Mesodermal cell (in vitro differentiated cells): Measurements from ENCODE around the gene ALPP.
"Not testable (repeated sequence)": the region's sequence is repeated elsewhere in the genome, so short reads cannot be mapped to it uniquely, and the experiment has no call there.

Source experiments
- H3K27ac ChIP-seq: 2 replicates; pipeline ENCODE4 v1.7.0; 2013; ENCODE audit warnings: mild to moderate bottlenecking, low read depth, low read length, moderate library complexity; ENCODE audit not compliant: severe bottlenecking
- H3K36me3 ChIP-seq: 2 replicates; pipeline ENCODE4 v1.7.1; 2013; ENCODE audit warnings: mild to moderate bottlenecking, low read length, moderate library complexity; ENCODE audit not compliant: control insufficient read depth, insufficient read depth
- H3K4me1 ChIP-seq: one replicate; pipeline ENCODE4 v1.7.1; 2013; ENCODE audit warnings: mild to moderate bottlenecking, low read length; ENCODE audit not compliant: insufficient read depth, control insufficient read depth, poor library complexity, severe bottlenecking
- H3K4me3 ChIP-seq: 2 replicates; pipeline ENCODE4 v1.7.0; 2013; ENCODE audit warnings: low read length, control low read depth, mild to moderate bottlenecking; ENCODE audit not compliant: insufficient read depth, poor library complexity, severe bottlenecking; ENCODE audit errors: extremely low read depth
- H3K9me3 ChIP-seq: 2 replicates; pipeline ENCODE4 v1.7.1; 2013; ENCODE audit warnings: mild to moderate bottlenecking, low read length, moderate library complexity; ENCODE audit not compliant: control insufficient read depth
- WGBS, 2 experiments: methylation state at CpG; one replicate each; pipeline ENCODE4 v1.1.5; 2013; ENCODE audit warnings: missing lambda C conversion rate in 2 of 2; ENCODE audit not compliant: insufficient coverage in 2 of 2; 5-methylcytosine and 5-hydroxymethylcytosine counted together

ALPP gene

DNA sequence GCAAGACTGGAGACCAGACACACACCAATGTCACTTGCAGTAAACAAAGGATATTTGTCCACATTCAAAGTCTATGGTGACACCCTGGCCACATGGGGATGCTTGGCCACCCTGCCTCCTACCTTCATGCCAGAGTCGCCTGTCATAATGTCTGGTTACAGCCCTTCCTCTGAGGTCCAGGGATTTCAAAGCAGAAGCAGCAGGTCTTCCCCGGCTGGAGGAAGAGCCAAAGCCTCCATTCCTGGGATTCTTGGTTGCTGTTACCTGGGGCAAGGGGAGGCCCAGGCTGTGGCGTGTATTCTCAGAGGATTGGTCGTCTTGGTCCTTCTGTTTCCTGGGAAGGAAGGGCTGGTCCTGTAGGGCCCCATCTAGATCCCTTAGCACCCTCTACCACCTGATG lies 2.3 kb upstream of the ALPP start:
- no peak overlapping the region for H3K4me3 ChIP-seq
- no peaks in the 10 kb centered on the region for H3K36me3 ChIP-seq
- no peaks in the 10 kb centered on the region for H3K4me1 ChIP-seq
- H3K9me3 ChIP-seq, result no peaks in the 10 kb centered on the region
- 85 to 95% methylated on average over 4 of the region's 4 CpGs for WGBS, 2 experiments
- no peak overlapping the region for H3K27ac ChIP-seq

DNA sequence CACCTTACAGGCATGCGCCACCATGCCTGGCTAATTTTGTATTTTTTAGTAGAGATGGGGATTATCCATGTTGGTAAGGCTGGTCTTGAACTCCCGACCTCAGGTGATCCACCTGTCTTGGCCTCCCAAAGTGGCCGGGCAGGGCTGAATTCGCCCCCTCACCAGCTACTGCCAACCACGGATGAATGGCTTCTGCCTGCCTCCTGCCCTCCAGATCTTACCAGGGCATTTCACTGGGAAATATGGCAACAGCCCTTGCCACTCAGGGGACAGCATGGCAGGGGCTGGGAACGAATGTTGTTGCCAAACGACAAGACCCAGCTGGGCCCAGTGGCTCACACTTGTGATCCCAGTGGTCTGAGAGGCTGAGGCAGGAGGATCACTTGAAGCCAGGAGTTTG lies 1.8 kb upstream of the ALPP start:
- H3K4me1 ChIP-seq, result no peaks in the 10 kb centered on the region
- H3K9me3 ChIP-seq, result no peaks in the 10 kb centered on the region
- H3K27ac ChIP-seq, result no peak overlapping the region
- WGBS, 2 experiments, result 93 to 95% methylated on average over 5 to 6 of the region's 7 CpGs
- no peaks in the 10 kb centered on the region for H3K36me3 ChIP-seq
- no peak overlapping the region for H3K4me3 ChIP-seq

DNA sequence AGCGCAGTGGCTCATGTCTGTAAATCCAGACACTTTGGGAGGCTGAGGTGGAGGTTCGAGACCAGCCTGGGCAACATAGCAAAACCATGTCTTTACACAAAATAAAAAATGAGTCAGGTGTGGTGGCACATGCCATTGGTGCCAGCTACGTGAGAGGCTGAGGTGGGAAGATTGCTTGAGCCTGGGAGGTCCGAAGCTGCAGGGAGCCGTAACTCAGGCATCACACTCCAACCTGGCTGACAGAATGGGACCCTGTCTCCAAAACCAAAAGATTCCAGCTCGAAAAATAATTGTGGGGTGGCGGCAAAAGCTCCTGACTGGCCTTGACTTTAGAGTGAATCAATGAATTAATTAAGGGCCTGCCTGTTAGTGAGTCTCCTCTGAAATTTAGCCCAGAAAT lies 1.2 kb upstream of the ALPP start:
- no peak overlapping the region for H3K27ac ChIP-seq
- H3K4me3 ChIP-seq, result no peak overlapping the region
- no peaks in the 10 kb centered on the region for H3K36me3 ChIP-seq
- peaks cover 2% of the 10 kb centered on the region for H3K4me1 ChIP-seq
- no peaks in the 10 kb centered on the region for H3K9me3 ChIP-seq
- WGBS, 2 experiments, result 89 to 100% methylated on average over 4 to 5 of the region's 7 CpGs

DNA sequence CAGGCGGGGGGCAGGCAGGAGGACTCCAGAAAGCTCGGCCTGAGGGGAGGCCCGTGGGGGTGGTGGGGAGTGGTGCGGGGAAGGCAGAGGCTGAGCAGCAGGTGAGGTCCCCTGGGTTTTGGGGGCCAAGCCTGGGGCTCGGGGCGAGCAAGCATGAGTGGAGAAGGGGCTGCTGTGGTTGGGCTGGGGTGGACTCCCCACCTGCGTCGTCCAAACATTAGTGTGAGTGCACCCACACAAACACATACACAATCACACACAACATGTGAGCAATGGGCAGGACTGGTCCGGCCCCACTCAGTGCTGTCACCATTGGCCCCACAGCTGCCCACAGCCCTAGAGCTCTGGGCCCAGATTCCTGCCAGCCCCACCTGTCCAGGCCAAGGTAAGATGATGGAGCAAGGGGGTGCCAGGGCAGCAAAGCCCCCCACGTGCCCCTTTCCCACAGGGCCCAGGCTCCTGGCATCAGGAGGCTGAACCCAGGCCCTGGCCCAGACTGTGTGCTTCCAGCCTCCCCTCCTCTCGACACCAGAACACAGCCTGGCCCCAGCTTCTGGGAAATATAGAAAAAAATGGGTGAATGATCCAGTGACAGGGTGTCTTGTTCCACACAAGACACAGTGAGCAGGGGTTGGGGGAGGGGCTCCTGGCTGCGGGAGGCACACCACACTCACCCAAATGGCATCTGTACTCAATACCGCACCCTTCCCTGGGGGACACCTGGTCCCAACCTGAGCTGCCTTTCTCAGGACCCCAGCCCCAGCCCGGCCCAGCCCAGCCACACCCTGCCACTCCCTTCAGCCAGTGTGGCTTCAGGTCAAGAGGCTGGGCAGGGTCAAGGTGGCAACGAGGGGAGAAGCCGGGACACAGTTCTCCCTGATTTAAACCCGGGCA lies 463 bp upstream of the ALPP start:
- Histone ChIP-seq H3K27ac (no peak overlapping the region), H3K4me1 (peaks cover 3% of the 10 kb centered on the region), H3K4me3 (no peak overlapping the region), H3K9me3 (no peaks in the 10 kb centered on the region), H3K36me3 (no peaks in the 10 kb centered on the region)
- 84 to 88% methylated on average over 7 to 9 of the region's 17 CpGs for WGBS, 2 experiments

DNA sequence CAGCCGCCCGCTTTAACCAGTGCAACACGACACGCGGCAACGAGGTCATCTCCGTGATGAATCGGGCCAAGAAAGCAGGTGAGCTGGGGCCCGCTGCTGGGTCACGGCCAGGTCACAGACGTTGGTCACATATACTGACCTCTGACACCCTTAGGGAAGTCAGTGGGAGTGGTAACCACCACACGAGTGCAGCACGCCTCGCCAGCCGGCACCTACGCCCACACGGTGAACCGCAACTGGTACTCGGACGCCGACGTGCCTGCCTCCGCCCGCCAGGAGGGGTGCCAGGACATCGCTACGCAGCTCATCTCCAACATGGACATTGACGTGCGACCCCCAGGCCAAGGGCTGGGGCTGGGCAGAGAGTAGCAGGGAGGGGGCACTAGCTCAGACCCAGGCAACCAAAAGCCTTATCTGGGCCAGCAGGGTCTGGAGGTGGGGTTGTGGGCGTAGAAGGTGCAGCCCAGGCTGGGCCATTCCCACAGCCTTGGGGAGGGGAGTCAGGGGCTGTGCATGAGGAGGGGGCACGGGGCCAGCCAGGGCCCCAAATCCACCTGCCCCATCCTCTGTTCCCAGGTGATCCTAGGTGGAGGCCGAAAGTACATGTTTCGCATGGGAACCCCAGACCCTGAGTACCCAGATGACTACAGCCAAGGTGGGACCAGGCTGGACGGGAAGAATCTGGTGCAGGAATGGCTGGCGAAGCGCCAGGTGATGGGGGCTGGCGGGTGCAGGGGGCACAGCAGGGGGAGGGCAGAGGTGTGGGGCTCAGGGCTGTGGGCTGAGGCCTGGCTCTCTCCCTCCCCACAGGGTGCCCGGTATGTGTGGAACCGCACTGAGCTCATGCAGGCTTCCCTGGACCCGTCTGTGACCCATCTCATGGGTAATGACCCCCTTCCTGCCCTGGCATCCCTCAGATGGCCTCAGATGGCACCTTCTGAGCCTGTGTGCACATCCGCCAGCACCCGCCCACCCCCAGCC lies 1.3 kb downstream of the ALPP start:
- H3K27ac ChIP-seq, H3K9me3 ChIP-seq, H3K36me3 ChIP-seq, H3K4me3 ChIP-seq, H3K4me1 ChIP-seq: not testable (repeated sequence)
- WGBS, 2 experiments, result 95% methylated on average over 16 to 30 of the region's 41 CpGs

DNA sequence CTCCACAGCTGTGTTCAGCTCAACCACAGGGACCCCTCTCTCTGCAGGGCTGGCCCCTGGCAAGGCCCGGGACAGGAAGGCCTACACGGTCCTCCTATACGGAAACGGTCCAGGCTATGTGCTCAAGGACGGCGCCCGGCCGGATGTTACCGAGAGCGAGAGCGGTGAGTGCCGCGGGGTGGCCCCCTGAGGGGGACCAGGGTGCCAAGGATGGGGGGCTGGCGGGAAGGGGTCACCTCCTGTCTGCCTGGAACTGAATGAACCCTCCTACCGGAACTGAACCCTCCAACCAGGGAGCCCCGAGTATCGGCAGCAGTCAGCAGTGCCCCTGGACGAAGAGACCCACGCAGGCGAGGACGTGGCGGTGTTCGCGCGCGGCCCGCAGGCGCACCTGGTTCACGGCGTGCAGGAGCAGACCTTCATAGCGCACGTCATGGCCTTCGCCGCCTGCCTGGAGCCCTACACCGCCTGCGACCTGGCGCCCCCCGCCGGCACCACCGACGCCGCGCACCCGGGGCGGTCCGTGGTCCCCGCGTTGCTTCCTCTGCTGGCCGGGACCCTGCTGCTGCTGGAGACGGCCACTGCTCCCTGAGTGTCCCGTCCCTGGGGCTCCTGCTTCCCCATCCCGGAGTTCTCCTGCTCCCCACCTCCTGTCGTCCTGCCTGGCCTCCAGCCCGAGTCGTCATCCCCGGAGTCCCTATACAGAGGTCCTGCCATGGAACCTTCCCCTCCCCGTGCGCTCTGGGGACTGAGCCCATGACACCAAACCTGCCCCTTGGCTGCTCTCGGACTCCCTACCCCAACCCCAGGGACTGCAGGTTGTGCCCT lies 2.9 kb downstream of the ALPP start:
- not testable (repeated sequence) for H3K36me3 ChIP-seq, H3K4me1 ChIP-seq, H3K9me3 ChIP-seq, H3K4me3 ChIP-seq, H3K27ac ChIP-seq
- 85 to 90% methylated on average over 39 to 44 of the region's 59 CpGs for WGBS, 2 experiments

DNA sequence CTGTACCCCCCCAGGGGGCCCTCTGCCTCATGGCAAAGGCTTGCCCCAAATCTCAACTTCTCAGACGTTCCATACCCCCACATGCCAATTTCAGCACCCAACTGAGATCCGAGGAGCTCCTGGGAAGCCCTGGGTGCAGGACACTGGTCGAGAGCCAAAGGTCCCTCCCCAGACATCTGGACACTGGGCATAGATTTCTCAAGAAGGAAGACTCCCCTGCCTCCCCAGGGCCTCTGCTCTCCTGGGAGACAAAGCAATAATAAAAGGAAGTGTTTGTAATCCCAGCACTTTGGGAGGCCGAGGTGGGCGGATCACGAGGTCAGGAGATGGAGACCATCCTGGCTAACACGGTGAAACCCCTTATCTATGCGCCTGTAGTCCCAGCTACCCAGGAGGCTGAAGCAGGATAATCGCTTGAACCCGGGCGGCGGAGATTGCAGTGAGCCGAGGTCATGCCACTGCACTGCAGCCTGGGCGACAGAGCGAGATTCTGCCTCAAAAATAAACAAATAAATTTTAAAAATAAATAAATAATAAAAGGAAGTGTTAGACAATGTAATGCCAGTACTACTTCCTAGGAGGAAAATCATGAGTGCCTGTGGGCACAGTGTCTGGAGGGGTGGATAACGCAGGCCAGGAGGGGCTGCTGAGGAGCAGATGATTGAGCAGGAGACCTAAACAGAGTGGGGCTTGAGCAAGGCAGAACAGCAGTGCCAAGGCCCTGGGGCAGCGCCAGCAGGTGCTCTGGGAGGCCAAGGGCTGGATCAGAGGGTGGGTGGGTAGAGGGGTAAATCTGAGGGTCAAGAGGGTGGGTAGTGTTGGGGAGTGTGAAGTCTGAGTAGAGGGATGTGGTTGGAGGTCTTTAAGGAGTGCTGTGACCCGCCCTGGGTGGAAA lies 4.0 kb downstream of the ALPP start:
- H3K4me3 ChIP-seq, result no peak overlapping the region
- H3K9me3 ChIP-seq, result no peaks in the 10 kb centered on the region
- WGBS, 2 experiments, result 62 to 86% methylated on average over 8 to 14 of the region's 18 CpGs
- H3K36me3 ChIP-seq, result no peaks in the 10 kb centered on the region
- H3K27ac ChIP-seq, result no peak overlapping the region
- peaks cover 9% of the 10 kb centered on the region for H3K4me1 ChIP-seq

DNA sequence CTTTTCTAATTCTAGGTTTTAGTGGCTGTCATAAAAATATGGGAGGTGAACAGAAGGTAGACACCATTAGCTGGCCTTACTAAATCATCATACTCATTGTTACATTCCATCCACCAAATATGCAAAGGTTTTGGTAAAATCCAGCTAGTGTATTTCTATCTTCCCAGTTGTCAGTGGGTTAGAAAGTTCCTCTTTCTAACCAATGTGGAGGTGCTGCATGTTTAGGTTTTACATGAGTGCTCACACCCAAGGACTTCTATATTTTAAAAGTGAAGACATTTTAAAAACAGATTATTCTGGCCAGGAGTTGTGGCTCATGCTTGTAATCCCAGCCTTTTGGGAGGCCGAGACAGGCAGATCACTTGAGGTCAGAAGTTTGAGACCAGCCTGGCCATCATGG lies 5.9 kb downstream of the ALPP start:
- Histone ChIP-seq H3K27ac (no peak overlapping the region), H3K4me3 (no peak overlapping the region), H3K4me1 (peaks cover 15% of the 10 kb centered on the region), H3K9me3 (no peaks in the 10 kb centered on the region), H3K36me3 (no peaks in the 10 kb centered on the region)
- 86 to 100% methylated on average over 1 of the region's 1 CpG for WGBS, 2 experiments

DNA sequence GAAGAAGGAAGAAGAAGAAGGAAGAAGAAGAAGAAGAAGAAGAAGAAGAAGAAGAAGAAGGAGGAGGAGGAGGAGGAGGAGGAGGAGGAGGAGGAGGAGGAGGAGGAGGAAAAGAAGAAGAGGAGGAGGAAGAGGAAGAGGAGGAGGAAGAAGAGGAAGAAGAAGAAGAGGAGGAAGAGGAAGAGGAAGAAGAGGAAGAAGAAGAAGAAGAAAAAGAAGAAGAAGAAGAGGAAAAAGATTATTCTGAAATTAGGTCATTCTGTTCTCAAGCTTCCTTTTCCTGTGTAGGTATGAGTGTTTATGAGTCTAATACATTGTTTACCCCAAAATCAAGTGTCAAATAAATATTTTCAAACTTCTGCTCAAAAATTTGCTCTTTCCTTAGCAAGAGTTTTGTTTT lies 6.5 kb downstream of the ALPP start:
- peak overlapping the region; percentile 49 for H3K4me3 ChIP-seq
- not testable (repeated sequence) for H3K9me3 ChIP-seq, H3K36me3 ChIP-seq
- peaks cover 21% of the 10 kb centered on the region for H3K4me1 ChIP-seq
- H3K27ac ChIP-seq, result peak overlapping the region; percentile 41
